HTR-8/SVneo (cell line): Measurements from ENCODE around the gene VCP.
"Not testable (repeated sequence)": the region's sequence is repeated elsewhere in the genome, so short reads cannot be mapped to it uniquely, and the experiment has no call there.

Experiments used
- DNase-seq: peaks from one replicate; pipeline ENCODE4 v3.0.0; 2011; ENCODE audit warnings: low spot score, mixed read lengths; ENCODE audit not compliant: insufficient read length
- FAIRE-seq: peaks from 2 replicates; lab custom pipeline; 2011; peaks lifted over from hg19 to GRCh38; lab: Jason Lieb, UNC

VCP gene

DNA sequence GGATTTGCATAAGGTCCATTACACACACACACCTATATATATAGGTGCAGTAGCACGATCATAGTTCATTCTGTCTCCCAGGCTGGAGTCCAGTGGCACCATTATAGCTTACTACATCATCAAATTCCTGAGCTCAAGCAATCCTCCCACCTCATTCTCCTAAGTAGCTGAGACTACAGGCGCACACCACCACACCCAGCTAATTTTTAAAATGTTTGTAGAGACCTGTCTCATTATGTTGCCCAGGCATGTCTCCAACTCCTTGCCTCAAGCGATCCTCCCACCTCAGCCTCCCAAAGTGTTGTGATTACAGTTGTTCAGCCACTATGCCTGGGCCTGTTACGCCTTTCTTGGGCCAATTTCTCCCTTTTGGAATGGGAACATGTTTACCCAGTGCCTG is 43.2 kb downstream of the VCP start:
- DNase-seq (no peak), FAIRE-seq (no peak)

- FAIRE-seq, result no peak
- DNase-seq, result no peak
Measured at GRCh38 chr9:35028341-35028740, 44.1 kb downstream of the VCP start.

DNA sequence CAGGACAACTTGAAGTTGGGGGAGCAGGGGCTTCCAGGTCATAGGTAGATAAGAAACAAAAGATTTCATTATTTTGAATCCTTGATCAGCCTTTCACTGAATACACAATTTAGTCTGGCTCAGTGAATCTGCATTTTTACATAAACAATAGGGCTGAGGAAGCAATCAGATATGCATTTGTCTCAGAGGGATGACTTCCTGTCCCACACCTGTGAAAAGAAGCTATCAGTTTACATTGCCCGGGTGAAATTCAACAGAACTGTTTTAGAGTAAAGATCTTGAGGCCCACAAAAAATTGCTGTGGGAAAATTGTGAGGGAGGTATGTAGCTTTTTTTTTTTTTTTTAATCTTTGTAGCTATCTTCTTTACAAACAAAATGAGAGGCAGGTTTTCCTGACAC is 44.6 kb downstream of the VCP start:
- FAIRE-seq (no peak), DNase-seq (no peak)

GRCh38 chr9:35027374-35027773 is 45.1 kb downstream of the VCP start:
- FAIRE-seq (no peak), DNase-seq (no peak)

GRCh38 chr9:35026671-35027070 is 45.8 kb downstream of the VCP start:
- FAIRE-seq (no peak), DNase-seq (no peak)

DNA sequence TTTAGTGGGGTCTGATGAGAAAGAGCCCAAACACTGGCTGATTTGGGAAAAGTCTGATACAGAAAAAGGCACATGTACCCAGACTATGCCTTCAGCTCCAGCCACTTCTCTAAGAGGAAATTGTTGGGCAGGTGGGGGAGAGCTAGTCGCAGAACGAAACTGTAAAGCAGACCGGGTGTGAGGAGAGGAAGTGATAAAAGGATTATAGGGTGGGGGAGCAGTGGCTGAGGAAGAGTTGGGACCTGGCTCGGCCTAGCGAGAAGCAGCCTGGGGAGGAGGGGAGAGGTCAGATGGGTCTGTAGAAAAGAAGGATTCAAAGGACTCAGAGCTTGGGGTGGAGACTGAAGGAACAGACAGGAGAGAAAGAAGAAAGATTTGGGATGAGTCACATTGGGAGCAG is 49.0 kb downstream of the VCP start:
- not testable (repeated sequence) for FAIRE-seq, DNase-seq

DNA sequence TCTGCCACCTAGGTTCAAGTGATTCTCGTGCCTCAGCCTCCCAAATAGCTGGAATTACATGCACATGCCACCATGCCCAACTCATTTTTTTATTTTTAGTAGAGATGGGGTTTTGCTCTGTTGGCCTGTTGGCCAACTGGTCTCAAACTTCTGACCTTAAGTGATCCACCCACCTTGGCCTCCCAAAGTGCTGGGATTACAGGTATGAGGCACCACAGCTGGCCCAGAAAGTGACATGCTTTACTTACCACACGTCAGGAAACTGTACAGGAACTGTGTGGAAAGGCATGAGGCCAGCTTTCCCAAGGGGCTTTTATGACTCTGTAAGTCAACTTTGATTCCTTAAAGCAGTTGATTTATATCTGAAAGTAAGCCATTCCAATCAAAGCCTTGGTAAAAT is 57.9 kb downstream of the VCP start:
- DNase-seq, result no peak
- no peak for FAIRE-seq

- FAIRE-seq (no peak), DNase-seq (no peak)
Measured at GRCh38 chr9:35010351-35010958, 62.0 kb downstream of the VCP start.
